Spleen (tissue), 7 donors: Measurements from ENCODE around the gene GRIN3A.

ENCODE experiments used
- CTCF ChIP-seq, 11 experiments: fragments of 200-600 bp in 7 of 11; fragments of 450-650 bp in 4 of 11; sonication (generic) in 4 of 11; IDR thresholded peaks in 8 of 11; conservative IDR thresholded peaks in 3 of 11; 1 replicate in 7 of 11; 2 replicates in 4 of 11; pipeline versions ENCODE4 v1.4.0 to v1.8.0; 2016 to 2021; ENCODE audit warnings: antibody characterized with exemption in 11 of 11, inconsistent platforms in 4 of 11, mild to moderate bottlenecking in 1 of 11
- POLR2A ChIP-seq, 3 donors: fragments of 450-650 bp; IDR thresholded peaks; one replicate each; pipeline ENCODE4 v1.5.1; 2017; ENCODE audit warnings: antibody characterized with exemption in 3 of 3, mild to moderate bottlenecking in 1 of 3
- donor health status: DM: no; HTN: no; CAD: no; lungs with moderate emphysema.
- donor health status: DM: no; HTN: no; CAD: no.
- donor health status: DM: no; HTN: no; CAD: no.

DNA sequence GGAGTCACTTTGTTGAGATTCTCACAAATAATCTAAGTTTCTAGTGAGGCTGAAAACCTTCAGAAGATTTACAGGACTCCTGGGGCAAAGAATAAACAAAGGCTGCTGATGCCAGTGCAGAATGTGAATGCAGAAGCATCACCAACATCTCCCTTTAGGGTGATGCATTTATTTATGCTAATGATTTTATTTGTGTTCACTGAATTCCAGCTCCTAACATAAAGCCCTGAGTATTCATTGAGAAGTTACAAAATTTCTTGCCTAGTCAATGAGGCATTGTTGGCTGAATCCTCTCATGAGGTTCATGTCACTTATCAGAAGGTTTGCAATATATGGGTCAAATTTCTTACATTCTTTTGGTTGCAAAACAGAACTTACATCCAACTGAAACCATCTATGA lies 70.0 kb downstream of the GRIN3A start:
- TF ChIP-seq CTCF (IDR thresholded peaks at IDR 0.05 in 8 of 11, conservative IDR thresholded peaks at IDR 0.05 in 3 of 11) (no peak), POLR2A (IDR thresholded peaks at IDR 0.05) (no peak)
